Activated CD4-positive, CD25-positive, alpha-beta regulatory T cell (primary cell): ENCODE results near the gene CACNA2D4.

Source experiments
- DNase-seq, 4 experiments: peaks; one replicate each; lab custom pipeline; 2025; lab: John Stamatoyannopoulos, UW

CACNA2D4 gene

DNA sequence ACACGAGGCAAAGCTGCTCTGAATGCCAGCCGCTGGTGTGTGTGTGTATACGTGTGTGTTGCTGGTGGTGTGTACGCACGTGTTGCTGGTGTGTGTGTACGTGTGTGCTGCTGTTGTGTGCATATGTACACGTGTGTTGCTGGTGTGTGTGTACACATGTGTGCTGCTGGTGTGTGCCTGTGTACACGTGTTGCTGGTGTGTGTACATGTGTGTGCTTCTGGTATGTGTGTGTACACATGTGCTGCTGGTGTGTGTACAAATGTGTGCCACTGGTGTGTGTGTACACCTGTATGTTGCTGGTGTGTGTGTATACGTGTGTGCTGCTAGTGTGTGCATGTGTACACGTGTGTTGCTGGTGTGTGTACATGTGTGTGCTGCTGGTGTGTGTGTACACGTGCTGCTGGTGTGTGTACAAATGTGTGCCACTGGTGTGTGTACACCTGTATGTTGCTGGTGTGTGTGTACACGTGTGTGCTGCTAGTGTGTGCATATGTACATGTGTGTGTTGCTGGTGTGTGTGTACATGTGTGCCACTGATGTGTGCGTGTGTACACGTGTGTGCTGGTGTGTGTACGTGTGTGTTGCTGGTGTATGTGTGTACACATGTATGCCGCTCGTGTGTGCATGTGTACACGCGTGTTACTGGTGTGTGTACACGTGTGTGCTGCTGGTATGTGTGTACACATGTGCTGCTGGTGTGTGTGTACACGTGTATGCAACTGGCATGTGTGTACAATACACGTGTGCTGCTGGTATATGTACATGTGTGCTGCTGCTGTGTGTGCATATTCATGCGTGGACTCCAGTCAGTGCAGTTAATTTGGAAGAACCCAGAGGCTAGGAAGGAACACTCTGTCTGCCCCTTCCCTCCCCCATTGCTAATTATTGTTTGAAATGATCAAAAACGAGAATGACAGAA, 47.2 kb downstream of the CACNA2D4 start:
- DNase-seq, result no peak

GRCh38 chr12:1870086-1870485, 48.4 kb downstream of the CACNA2D4 start:
- no peak for DNase-seq

DNA sequence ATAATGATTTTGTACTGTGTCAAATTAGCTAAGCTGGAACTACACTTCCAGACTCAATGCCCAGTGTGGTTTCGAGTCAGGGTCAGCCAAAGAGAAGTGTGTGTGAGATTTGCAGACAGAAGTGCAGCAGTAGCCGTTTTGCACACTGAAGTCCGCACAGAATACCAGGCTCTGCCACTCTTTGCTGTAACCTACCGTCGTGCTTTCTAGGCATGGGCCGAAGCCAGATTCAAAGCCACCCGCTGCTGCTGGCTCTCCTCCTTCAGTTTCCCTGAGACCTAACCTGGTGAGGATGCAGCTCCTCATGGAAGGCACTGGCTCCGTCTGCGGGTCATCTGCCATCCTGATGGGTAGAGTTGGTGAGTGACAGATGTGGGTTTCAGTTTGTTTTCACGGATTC, 49.3 kb downstream of the CACNA2D4 start:
- no peak for DNase-seq

DNA sequence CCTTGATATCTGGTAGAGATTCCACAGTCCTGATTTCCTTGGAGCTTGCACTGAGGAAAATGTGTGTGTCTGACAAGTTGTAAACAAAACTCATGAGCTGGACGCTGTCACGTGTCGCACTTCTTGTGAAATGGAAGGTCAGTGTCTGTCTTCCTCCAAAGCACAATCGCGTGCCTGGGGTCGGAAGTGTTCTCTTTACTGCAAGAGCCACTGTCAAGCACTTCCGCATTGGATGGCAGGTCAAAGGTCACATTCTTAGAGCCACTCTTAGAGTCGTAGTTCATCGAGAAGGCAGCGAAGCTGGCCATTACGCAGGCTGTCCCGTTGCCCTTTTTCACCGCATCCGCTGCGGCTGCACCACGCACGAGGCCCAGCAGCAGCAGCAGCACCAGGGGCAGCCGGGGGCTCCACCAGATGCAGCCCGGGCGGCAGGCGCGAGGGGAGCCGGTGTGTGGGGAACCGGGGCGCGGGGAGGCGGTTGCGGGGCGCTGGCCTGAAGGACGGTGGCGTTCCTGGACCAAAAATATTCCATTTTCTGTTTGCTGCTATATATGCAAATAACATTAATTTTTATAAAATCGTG, 53.1 kb downstream of the CACNA2D4 start:
- DNase-seq, result no peak

GRCh38 chr12:1864867-1865266, 53.6 kb downstream of the CACNA2D4 start:
- DNase-seq, result no peak

DNA sequence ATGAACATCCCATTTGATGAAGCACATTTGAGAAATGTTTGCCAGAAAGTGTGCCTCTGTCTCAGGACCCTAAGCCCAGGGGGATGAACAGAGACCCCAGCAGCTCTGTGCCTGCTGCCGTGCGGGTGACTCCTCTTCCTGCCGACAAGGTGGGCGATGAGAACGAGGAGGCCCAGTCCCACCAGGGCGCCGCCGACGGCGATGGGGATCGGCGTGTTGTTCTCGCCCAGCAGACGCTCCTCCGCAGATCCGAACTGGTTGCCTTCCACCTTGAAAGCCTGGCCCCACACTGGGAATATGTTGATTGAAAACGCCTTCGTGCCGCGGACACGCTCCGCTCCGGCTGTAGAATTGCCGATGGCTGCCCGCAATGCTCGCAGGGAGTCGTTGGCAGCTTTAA, 54.0 kb downstream of the CACNA2D4 start:
- no peak for DNase-seq

- no peak for DNase-seq
Measured at GRCh38 chr12:1863823-1864222, 54.6 kb downstream of the CACNA2D4 start.

DNA sequence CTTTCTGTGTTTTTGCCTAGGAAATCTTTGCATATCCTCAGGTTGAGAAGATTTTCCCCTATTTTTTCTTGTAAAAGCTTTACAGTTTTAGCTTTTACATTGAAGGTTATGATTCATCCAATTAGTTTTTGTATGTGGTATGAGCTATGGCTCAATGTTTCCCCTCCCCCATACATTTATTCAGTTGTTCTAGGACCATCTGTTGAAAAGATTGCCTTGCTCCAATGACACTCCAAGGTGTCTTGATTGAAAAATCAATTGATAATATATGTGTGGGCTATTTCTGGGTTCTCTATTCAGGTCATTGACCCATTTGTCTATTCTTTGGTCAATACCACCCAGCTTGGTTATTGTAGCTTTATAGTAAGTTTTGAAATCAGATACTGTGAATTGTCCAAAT, 55.5 kb downstream of the CACNA2D4 start:
- no peak for DNase-seq

GRCh38 chr12:1859643-1860042, 58.8 kb downstream of the CACNA2D4 start:
- DNase-seq, result no peak

GRCh38 chr12:1858456-1858855, 60.0 kb downstream of the CACNA2D4 start:
- no peak for DNase-seq

DNA sequence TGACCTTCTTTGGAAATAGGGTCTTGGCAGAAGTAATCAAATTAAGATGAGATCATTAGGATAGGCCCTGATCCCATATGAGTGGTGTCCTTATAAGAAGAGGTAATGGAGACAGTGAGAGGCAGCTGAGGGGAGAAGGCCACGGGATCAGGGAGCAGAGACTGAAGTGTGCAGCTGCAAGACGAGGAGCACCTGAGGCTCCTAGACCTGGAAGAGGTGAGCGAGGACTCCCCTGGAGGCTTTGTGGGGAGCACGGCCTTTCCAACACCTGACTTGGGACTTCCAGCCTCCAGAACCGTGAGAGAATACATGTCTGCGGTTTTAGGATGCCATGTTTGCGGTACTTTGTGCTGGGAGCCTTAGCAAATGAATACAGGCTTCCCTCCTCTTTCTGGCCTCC, 60.6 kb downstream of the CACNA2D4 start:
- no peak for DNase-seq

DNA sequence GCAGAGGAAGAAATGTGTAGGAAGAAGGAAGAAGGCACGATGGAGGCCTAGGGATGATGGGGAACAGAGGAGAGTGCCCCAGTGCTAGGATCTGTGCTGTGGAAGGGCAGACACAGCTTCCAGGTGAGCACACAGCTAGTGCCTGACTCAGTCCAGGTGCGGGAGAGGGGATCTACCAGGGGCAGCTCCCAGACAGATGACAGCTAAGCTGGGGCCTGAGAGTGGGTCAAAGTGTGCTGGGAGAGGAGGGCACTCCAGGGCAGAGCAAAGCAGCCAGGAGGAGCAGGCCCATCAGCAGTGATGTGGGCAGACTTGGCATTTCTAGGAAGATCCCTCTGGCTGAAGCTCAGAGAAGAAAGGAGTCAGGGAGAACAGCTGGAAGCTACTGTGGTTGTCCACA, 61.4 kb downstream of the CACNA2D4 start:
- no peak for DNase-seq

- DNase-seq, result no peak
Measured at GRCh38 chr12:1855241-1855640, 63.2 kb downstream of the CACNA2D4 start.

- no peak for DNase-seq
Measured at GRCh38 chr12:1853716-1854115, 64.7 kb downstream of the CACNA2D4 start.

DNA sequence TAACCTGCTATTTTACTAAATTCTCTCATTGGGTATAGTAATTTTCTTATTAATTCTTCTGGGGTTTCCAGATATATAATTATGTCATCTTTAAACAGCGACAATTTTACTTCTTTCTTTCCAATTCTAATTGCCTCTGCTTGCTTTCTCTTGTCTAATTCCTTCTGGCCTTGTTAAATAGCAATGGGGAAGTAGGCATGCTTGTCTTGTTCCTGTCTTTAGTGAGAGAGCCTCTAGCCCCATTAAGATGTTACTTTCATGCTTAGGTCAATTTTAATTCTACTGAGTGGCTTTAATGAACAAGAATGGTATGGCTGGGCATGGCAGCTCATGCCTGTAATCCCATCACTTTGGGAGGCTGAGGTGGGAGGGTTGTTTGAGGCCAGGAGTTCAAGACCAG, 66.4 kb downstream of the CACNA2D4 start:
- no peak for DNase-seq

DNA sequence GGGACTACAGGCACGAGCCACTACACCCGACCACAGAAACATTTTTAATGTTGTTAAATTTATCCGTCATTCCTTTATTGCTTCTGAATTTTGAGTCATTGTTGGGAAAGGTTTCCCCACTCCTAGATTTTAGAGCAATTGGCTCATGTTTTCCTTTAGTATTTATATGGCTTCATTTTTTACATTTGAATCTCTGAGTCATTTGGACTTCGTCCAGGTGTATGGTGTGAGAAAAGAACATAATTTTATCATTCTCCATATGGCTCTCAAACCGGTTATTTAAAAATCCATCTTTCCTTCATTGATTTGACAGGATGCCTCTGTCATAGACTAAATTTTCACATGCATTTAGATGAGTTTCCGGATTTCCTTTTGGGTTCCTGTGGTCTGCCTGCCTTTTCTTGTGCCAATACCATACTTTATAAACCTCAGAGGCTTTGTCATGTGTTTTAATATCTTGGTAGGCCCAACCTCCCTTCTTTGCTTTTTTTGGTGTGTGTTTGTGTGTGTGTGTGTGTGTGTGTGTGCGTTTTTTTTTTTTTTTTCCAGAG, 67.2 kb downstream of the CACNA2D4 start:
- no peak for DNase-seq

DNA sequence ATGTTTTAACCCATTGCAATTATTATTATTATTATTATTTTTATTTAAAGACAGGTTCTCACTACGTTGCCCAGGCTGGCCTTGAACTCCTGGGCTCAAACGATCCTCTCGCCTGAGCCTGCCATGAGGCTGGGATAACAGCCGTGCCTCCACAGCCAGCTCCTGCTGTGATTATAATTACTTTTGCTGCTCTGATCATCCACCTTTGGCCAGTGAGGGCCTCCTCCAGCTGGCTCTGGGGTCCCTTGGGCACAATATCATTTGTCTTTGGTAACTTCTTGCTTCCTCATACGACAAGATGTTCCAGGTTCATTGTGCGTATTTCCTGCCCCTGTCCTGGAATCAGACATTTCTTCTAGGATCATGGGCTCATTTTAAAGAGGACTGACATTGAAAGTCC, 69.7 kb downstream of the CACNA2D4 start:
- DNase-seq, result no peak

GRCh38 chr12:1848146-1848545, 70.3 kb downstream of the CACNA2D4 start:
- no peak for DNase-seq

- DNase-seq, result no peak
Measured at GRCh38 chr12:1847411-1847810, 71.0 kb downstream of the CACNA2D4 start.

DNA sequence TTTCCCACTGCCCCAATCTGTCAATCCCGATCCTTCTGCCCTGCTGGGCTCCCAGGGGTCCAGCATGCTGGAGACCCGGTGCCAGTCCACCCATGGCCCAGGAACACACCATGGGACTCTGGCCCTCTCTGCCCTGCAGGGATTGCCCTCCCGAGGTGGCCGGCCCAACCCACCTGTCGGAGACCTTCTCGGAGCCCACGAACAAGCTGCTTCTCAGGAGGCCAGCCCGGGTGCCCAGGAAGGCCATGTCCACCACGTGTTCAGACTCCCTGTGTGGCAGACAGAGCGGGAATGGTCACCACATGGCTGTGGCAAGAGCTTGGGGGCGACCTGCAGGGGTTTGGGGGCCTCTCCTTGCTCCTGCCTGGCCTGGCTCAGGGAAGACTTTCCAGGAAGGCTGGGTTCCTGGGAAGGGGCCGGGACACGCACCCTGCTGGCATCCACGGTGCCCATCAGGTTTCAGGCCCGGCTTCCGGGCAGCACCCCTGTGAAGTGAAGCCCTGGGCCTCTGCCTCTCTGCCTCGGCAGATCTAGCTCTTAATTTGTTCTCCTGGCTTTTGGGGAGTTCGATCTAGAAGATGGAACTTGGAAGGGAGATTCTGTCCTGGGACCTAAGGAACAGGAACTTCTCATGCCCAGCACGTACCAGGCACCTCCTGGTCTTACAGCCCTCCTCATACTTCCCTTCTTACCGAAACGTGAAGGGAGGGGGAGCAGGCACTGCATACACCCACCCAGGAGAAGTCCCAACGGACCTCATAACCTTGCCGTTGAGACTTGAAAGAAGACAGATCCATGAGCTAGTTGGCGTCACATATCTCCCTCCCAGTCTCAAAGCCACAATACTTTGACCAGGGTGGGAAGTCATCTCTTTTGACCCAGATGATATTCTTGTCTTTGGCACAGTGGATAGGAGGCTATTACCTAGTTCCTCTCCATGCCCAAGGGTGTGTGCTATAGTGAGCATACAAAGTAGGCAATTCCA, 71.7 kb downstream of the CACNA2D4 start:
- no peak for DNase-seq

GRCh38 chr12:1845886-1846285, 72.6 kb downstream of the CACNA2D4 start:
- no peak for DNase-seq

DNA sequence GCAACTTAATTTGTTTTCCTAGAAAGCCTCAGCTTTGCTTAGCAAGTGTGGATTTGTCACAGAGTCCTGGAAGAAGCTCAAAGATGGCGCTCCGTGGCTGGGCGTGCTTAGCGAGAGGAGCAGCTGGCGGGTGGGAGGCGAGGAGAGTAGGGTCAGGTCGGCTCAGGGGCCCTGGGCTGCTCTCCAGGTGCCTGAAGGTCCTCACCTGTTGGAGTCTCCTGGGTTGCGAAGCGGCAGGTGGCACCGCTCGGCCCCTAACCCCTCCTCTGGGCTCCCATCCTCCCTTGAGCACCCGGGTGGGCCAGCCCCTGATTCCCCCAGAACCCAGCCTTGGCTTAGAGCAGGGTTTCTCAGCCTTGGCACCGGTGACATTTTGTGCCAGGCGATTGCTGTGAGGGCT, 73.0 kb downstream of the CACNA2D4 start:
- no peak for DNase-seq
